GM12873 (cell line): ENCODE results near the gene TP53TG5.

Source experiments
- TF ChIP-seq, protein P1 (sequence below): IDR thresholded peaks from 2 replicates; pipeline ENCODE4 v1.5.1; 2012; ENCODE audit warnings: low read depth, mild to moderate bottlenecking, moderate library complexity, low read length, control low read depth; ENCODE audit not compliant: insufficient read depth; ENCODE audit errors: missing control alignments

TP53TG5 gene

DNA sequence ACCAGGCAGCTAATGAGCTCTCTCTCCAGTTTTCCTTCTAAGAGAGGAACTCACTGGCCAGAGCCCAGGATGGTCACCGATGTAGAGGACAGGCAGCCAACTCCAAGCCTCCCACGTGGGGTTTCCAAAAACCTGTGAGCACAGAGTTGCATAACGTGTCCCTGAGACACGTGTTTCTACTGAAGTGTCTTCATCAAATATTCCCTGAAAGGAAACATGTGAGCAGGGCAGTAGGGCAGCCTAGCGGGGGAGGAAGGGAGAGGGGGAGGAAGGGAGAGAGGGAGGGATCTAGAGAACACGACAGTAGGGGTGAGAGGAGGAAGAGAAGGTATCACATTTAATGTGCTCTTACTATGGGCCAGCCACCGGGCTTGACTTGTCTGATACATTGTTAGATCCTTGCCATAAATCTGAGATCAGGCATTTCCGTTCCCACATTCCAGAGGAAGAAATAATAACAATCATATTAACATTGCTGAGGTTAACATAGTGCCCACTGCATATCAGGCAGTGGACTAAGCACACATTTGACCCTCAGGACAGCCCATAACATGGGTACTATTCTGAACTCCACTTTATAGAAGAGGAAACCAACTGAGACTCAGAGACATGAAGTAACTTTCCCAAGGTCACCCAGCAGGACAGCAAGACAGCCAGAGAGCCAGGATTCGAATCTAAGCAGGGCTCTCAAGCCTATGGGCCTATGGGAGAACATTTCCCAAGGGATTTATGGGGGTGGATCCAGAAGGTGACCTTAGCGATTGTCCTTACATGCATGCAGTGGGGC is 19.6 kb downstream of the TP53TG5 start:
- TF ChIP-seq, protein P1, sequence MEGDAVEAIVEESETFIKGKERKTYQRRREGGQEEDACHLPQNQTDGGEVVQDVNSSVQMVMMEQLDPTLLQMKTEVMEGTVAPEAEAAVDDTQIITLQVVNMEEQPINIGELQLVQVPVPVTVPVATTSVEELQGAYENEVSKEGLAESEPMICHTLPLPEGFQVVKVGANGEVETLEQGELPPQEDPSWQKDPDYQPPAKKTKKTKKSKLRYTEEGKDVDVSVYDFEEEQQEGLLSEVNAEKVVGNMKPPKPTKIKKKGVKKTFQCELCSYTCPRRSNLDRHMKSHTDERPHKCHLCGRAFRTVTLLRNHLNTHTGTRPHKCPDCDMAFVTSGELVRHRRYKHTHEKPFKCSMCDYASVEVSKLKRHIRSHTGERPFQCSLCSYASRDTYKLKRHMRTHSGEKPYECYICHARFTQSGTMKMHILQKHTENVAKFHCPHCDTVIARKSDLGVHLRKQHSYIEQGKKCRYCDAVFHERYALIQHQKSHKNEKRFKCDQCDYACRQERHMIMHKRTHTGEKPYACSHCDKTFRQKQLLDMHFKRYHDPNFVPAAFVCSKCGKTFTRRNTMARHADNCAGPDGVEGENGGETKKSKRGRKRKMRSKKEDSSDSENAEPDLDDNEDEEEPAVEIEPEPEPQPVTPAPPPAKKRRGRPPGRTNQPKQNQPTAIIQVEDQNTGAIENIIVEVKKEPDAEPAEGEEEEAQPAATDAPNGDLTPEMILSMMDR: no peak

DNA sequence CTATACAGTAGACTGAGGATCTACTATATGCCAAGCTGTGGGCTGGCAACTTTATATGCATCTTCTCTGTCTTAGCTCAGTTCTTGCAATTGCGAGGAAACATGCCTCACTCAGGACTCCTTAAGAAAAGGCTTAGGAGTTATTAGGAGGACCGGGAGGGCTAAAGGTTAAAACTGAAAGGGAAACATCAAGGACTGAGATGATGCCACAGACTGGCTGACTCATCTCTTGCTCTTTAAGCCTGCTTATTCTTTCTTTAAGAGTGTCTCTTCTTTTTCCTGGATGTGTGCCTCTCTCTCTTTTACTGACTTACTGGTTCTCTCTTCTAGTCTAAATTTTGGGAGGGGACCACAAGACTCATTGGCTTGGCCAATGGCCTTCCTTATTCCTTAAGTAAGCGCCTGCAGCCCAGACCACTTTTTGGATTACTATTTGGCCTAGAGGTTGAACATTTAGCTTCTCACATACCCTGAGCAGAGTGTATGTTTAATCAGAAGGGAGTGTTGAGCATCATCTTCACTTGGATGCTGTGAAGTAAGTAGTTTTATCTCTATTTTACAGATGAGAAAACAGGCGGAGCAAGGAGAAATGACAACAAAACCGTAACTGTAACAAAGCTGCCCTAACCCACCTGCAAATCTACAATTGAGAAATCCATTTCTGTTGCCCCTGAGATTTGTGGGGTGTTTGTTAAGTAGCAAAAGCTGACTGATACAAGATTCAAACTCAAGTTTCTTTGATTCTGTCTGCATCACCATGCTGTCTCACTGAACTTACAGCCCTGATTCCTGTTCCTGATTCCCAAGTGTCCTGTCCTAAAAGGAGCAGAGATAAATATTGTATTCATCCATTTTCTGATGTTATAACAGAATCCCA is 22.7 kb downstream of the TP53TG5 start:
- TF ChIP-seq, protein P1: no peak

DNA sequence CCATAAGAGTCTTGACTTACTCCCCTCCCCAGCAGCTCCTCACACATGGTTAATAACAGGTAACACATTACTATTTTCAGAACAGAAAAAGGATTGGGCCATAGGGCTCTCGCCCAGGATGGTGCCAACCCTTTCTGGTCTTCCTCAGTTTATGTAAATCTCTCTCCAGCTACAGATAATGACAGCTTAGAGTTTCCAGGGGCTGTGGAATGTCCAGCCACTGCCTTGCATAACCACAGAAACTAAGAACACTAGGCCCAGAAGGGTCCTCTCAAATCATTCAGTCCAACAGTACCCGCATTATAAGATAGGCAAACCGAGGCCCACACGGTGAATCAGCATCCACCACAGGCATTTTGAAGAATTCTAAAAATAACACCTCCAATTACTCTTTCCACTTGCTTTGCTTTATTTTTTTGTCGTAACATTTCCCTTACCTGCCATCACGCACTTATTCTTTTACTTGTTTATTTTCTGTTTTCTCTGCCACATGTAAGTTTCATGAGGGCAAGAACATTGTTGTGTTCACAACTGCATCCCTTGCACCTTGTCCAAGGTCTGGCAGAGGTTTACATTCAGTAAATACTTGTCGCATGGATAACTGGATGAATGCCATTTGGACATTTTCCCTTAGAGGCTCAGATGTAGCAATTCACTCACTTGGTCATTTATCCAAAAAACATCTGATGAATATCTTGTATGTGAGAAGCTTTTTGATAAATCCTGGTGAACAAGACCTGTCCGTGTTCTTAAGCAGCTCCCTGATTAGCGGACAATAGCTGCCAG is 23.5 kb downstream of the TP53TG5 start:
- TF ChIP-seq, protein P1: no peak

DNA sequence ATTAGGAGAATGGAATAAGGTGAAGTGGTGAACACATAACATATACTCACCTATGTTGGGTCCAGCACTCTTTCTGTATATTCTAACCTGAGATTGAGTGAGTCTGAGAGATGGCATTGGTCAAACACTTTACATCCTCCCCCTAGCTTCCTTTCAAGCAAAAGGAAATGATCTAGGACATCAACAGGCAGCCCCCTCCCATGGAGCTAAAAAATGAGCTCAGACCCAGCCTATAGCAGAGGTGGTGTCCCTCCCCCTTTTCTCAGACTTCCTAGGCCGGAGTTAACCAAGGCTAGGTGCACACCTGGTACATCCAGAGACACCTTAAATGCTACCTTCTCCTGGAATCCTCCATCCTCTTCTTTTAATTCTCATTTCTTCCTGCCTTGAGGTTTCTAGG is 24.4 kb downstream of the TP53TG5 start:
- TF ChIP-seq, protein P1: no peak

DNA sequence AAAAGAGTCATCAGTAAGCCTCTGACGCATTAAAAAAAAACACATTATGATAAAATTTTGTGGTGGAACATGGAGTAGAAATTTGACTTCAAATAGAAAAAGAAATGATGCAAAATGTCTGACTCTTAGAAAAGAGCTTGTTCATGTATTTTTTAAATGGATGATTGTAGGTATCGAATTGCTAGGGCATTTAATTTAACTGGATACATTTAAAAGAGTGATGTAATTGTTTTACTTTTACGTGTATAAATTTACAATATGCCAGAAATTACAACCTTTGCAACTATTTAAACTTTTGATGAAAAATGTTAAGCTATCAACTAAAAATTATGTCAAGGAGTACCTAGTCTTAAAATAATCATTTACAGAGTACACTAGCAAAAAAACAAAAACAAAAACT is 25.4 kb downstream of the TP53TG5 start:
- TF ChIP-seq, protein P1: no peak

DNA sequence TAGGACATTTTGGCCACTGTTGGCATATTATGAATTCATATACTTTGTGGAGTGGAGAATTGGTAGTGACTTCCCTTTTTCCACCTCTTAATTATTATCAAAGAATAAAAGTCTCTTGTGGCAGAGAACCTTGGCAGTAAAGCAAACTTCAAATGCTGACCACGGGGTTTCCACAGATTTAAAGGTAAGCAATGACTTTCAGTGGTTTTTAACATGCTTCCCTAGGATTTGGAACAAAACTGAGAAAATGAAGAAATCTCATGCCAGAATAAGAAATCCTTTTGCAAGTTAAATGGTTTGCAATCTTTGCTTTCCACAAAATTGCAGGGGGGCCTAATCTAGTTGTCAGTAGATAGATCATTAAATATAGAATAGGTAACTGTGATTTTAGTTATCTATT is 27.9 kb downstream of the TP53TG5 start:
- TF ChIP-seq, protein P1: no peak
